K562 (cell line): ENCODE data around the gene CNNM4. TPM values are rescaled to one million over a fixed set of nuclear protein-coding genes. Genes with fewer than 3 reads are reported as not detected.

Experiments
- ARID1B ChIP-seq: fragments of 450-650 bp; IDR thresholded peaks from 2 replicates; pipeline ENCODE4 v1.6.1; 2016; ENCODE audit warnings: antibody characterized with exemption, mild to moderate bottlenecking, inconsistent platforms
- CREM ChIP-seq: IDR thresholded peaks from 2 replicates; pipeline ENCODE4 v1.6.1; 2014; ENCODE audit warnings: antibody characterized with exemption, low read depth
- MBD2 ChIP-seq: sonication (generic); IDR thresholded peaks from 2 replicates; pipeline ENCODE4 v1.6.1; 2016; ENCODE audit warnings: low read depth, borderline replicate concordance
- SIN3A ChIP-seq, 2 experiments: fragments of 150-350 bp in 1 of 2; IDR thresholded peaks; 2 replicates each; pipeline ENCODE4 v1.6.1; 2011 to 2016; ENCODE audit warnings: borderline replicate concordance in 2 of 2, low read depth in 2 of 2, low read length in 2 of 2, mild to moderate bottlenecking in 2 of 2, moderate library complexity in 2 of 2; ENCODE audit not compliant: control insufficient read depth in 1 of 2
- ZNF12 ChIP-seq: sonication (generic); formaldehyde crosslinking; IDR thresholded peaks from 2 replicates; pipeline ENCODE4 v1.4.0; 2020; ENCODE audit warnings: mild to moderate bottlenecking, missing genetic modification reagents
- ZNF174 ChIP-seq: fragments of 250-450 bp; sonication (Bioruptor Pico); IDR thresholded peaks from 2 replicates; pipeline ENCODE4 v1.4.0; 2020; ENCODE audit warnings: mild to moderate bottlenecking
- ZNF217 ChIP-seq: sonication (generic); formaldehyde crosslinking; IDR thresholded peaks from 2 replicates; pipeline ENCODE4 v1.8.0; 2022; ENCODE audit warnings: mild to moderate bottlenecking, missing genetic modification reagents
- ZZZ3 ChIP-seq: fragments of 450-650 bp; IDR thresholded peaks from 2 replicates; pipeline ENCODE4 v1.6.1; 2016; ENCODE audit warnings: antibody characterized with exemption, mild to moderate bottlenecking, moderate library complexity
- polyA plus RNA-seq, 8 experiments: library from polyadenylated mRNA; depleted of rRNA in 4 of 8; stranded (reverse) in 5 of 8; unstranded in 3 of 8; fragments of >200 nt; fragmentation: Nextera tagmentation in 2 of 8; fragmentation: Illumina TruSeq in 1 of 8; extraction: Ambion mirVana in 2 of 8; extraction: Trizol in 1 of 8; gene quantifications; 2 replicates each; pipeline versions ENCODE4 v1.2.1 to v1.2.3, GENCODE V29; 2011 to 2014; ENCODE audit warnings: inconsistent platforms in 1 of 8, missing spikeins in 1 of 8
- total RNA-seq, 7 experiments: library from RNA; depleted of rRNA in 6 of 7; stranded (reverse); fragments of >200 nt in 6 of 7; fragmentation: Illumina TruSeq in 2 of 7; extraction: Trizol in 2 of 7; gene quantifications; 2 replicates each; pipeline versions ENCODE4 v1.2.1 to v1.2.3, GENCODE V29; 2011 to 2021; ENCODE audit warnings: low replicate concordance in 1 of 7
- TF ChIP-seq, protein P1 (sequence below): fragments of 250-450 bp; sonication (Bioruptor Pico); IDR thresholded peaks from 2 replicates; pipeline ENCODE4 v1.9.0; 2021; ENCODE audit warnings: mild to moderate bottlenecking, inconsistent platforms
- TF ChIP-seq, protein P2 (sequence below): fragments of 450-650 bp; IDR thresholded peaks from 2 replicates; pipeline ENCODE4 v1.6.1; 2016; ENCODE audit warnings: mild to moderate bottlenecking, moderate library complexity

Gene CNNM4
- total and polyA plus RNA-seq, 9 of the 15 experiments (the other 6 are each of a cell fraction or from before 2014, with no cell fraction given): 0.96 to 6.3 (median 2.8) TPM

DNA sequence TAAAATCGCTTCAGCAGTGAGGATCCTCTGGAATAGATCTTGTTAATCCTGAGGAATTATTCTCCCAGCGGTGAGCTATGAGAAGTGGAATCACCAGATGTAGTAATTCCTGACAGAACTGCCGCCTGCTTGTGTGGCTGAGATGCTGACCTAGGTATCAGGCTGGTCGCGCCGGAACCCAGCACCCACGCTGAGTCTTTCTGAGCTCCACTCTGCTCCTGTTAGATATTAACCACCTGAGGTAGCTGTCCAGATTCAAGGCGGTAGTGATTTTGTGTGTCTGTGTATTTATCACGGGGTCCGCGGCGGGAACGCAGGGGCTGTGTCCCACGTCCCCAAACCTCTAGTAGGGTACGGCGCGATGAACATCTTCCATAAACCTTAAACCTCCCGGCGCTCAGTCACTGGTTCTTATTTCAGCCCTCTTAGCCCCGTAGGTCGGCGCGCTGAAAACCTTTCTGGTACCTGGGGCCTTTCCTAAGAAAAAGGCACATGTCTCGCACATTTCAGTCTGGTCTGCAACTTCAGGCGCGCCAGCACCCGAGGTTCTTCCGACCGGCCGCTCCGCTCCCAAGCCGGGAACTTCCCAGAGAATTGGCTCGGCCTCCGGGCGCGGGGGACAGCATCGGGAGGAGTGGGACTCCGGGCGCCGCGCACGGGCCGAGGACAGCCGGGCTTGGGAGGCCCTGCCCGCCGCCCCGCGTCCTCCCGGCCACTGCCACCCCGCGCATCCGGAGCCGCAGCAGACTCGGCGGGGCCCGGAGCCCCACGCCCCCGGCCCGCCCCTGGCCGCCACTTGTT is 54.8 kb downstream of the CNNM4 start (continued):
- TF ChIP-seq, protein P1, sequence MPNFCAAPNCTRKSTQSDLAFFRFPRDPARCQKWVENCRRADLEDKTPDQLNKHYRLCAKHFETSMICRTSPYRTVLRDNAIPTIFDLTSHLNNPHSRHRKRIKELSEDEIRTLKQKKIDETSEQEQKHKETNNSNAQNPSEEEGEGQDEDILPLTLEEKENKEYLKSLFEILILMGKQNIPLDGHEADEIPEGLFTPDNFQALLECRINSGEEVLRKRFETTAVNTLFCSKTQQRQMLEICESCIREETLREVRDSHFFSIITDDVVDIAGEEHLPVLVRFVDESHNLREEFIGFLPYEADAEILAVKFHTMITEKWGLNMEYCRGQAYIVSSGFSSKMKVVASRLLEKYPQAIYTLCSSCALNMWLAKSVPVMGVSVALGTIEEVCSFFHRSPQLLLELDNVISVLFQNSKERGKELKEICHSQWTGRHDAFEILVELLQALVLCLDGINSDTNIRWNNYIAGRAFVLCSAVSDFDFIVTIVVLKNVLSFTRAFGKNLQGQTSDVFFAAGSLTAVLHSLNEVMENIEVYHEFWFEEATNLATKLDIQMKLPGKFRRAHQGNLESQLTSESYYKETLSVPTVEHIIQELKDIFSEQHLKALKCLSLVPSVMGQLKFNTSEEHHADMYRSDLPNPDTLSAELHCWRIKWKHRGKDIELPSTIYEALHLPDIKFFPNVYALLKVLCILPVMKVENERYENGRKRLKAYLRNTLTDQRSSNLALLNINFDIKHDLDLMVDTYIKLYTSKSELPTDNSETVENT (CRISPR knock-in tag): no peak
- TF ChIP-seq, protein P2, sequence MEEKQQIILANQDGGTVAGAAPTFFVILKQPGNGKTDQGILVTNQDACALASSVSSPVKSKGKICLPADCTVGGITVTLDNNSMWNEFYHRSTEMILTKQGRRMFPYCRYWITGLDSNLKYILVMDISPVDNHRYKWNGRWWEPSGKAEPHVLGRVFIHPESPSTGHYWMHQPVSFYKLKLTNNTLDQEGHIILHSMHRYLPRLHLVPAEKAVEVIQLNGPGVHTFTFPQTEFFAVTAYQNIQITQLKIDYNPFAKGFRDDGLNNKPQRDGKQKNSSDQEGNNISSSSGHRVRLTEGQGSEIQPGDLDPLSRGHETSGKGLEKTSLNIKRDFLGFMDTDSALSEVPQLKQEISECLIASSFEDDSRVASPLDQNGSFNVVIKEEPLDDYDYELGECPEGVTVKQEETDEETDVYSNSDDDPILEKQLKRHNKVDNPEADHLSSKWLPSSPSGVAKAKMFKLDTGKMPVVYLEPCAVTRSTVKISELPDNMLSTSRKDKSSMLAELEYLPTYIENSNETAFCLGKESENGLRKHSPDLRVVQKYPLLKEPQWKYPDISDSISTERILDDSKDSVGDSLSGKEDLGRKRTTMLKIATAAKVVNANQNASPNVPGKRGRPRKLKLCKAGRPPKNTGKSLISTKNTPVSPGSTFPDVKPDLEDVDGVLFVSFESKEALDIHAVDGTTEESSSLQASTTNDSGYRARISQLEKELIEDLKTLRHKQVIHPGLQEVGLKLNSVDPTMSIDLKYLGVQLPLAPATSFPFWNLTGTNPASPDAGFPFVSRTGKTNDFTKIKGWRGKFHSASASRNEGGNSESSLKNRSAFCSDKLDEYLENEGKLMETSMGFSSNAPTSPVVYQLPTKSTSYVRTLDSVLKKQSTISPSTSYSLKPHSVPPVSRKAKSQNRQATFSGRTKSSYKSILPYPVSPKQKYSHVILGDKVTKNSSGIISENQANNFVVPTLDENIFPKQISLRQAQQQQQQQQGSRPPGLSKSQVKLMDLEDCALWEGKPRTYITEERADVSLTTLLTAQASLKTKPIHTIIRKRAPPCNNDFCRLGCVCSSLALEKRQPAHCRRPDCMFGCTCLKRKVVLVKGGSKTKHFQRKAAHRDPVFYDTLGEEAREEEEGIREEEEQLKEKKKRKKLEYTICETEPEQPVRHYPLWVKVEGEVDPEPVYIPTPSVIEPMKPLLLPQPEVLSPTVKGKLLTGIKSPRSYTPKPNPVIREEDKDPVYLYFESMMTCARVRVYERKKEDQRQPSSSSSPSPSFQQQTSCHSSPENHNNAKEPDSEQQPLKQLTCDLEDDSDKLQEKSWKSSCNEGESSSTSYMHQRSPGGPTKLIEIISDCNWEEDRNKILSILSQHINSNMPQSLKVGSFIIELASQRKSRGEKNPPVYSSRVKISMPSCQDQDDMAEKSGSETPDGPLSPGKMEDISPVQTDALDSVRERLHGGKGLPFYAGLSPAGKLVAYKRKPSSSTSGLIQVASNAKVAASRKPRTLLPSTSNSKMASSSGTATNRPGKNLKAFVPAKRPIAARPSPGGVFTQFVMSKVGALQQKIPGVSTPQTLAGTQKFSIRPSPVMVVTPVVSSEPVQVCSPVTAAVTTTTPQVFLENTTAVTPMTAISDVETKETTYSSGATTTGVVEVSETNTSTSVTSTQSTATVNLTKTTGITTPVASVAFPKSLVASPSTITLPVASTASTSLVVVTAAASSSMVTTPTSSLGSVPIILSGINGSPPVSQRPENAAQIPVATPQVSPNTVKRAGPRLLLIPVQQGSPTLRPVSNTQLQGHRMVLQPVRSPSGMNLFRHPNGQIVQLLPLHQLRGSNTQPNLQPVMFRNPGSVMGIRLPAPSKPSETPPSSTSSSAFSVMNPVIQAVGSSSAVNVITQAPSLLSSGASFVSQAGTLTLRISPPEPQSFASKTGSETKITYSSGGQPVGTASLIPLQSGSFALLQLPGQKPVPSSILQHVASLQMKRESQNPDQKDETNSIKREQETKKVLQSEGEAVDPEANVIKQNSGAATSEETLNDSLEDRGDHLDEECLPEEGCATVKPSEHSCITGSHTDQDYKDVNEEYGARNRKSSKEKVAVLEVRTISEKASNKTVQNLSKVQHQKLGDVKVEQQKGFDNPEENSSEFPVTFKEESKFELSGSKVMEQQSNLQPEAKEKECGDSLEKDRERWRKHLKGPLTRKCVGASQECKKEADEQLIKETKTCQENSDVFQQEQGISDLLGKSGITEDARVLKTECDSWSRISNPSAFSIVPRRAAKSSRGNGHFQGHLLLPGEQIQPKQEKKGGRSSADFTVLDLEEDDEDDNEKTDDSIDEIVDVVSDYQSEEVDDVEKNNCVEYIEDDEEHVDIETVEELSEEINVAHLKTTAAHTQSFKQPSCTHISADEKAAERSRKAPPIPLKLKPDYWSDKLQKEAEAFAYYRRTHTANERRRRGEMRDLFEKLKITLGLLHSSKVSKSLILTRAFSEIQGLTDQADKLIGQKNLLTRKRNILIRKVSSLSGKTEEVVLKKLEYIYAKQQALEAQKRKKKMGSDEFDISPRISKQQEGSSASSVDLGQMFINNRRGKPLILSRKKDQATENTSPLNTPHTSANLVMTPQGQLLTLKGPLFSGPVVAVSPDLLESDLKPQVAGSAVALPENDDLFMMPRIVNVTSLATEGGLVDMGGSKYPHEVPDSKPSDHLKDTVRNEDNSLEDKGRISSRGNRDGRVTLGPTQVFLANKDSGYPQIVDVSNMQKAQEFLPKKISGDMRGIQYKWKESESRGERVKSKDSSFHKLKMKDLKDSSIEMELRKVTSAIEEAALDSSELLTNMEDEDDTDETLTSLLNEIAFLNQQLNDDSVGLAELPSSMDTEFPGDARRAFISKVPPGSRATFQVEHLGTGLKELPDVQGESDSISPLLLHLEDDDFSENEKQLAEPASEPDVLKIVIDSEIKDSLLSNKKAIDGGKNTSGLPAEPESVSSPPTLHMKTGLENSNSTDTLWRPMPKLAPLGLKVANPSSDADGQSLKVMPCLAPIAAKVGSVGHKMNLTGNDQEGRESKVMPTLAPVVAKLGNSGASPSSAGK: peak; percentile 74
- TF ChIP-seq CREM (no peak), ARID1B (no peak), ZNF217 (CRISPR knock-in tag) (no peak), SIN3A (IDR thresholded peaks at IDR 0.05; ENCODE audit: borderline replicate concordance in 2 of 2, control insufficient read depth in 1 of 2, low read depth in 2 of 2, low read length in 2 of 2) (no peak), ZNF12 (CRISPR knock-in tag) (no peak), ZNF174 (CRISPR knock-in tag) (no peak), ZZZ3 (no peak), MBD2 (no peak)
- TF ChIP-seq, all 486 proteins: peak for 24
